GM21423 (cell line): ENCODE measurements around the gene EGR4.

ENCODE experiments used
- ATAC-seq: cut with Tn5 transposase; IDR thresholded peaks from one replicate; pipeline ENCODE4 v1.9.1; 2021; ENCODE audit warnings: mild to moderate bottlenecking, moderate library complexity; ENCODE audit not compliant: unreplicated experiment

EGR4 gene

DNA sequence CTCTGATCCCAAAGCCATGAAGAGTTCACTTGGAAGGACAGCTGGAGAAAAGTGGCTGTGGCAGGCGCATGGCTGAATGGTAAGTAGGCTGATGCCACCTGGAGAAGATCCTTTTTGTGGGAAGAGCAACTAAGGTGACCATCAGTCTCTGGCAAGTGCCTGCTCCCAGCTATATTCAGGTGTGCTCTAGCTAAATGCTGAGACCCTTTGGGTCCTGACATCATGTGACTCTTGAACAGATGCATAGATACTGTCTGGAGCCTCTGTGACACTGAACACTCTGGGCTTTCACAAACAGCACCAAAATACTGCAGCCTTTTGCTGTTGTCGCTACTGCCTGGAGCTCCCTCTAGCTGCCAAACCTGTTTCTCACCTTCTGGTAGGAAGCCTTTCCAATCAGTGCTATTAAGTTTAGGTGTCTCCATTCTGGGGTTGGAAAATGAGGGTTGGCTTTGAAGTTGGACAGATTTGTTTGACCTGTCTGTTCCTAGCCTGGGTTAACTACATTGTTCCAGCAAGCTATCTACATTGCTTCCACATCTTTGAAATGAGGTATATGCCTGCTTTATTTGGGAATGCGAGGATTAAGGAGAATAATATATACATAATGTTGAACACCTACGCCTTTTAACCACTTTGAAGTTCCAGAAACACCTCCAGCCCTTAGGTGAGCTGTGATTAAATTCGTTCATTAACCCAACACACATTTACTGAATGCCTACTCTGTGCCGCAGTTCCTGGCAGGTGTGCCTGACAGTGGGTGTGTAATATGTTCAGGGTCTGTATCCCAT lies 3.1 kb downstream of the EGR4 start:
- ATAC-seq, result no peak

DNA sequence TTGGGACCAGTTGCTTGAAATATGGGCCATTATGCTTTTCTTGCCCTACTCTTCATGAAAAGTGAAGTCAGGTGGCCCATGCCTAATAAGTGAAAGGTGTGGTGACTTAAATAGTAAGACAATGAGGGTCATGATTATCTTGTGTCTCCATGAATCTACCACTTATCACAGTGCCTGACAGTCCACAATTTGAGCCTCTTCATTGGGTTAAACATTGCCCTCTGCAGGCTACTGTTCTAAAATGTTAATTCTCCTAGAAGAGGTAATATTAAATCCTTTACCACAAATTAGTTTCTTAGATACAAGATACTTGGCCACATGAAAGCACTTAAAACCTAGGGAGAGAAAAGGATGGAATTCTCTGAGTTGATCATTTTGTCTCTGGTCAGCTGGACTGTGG lies 4.0 kb downstream of the EGR4 start:
- no peak for ATAC-seq

DNA sequence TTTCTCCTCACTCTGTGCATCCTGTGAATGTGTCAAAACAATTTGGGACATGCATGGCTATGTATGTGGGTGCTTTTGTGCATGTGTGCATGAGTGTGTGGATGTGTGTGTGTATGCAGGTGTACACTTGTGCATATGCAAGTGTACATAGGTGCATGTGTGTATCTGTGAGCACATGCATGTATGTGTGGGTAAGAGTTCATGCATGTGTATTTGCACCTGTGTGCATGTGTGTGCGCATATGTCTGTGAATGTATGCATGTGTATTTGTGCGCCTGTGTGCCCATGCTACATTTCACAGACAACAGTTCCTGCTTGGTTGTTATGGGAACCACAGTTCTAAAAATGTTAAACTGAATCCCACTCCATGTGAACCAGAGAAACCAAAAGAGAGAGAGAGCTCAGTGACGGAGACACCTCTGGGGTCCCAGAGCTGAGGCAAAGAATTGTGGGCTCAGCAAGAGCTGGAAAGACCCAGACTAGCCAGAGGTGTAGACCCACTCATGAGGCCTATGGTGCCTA lies 7.2 kb downstream of the EGR4 start:
- ATAC-seq, result no peak

DNA sequence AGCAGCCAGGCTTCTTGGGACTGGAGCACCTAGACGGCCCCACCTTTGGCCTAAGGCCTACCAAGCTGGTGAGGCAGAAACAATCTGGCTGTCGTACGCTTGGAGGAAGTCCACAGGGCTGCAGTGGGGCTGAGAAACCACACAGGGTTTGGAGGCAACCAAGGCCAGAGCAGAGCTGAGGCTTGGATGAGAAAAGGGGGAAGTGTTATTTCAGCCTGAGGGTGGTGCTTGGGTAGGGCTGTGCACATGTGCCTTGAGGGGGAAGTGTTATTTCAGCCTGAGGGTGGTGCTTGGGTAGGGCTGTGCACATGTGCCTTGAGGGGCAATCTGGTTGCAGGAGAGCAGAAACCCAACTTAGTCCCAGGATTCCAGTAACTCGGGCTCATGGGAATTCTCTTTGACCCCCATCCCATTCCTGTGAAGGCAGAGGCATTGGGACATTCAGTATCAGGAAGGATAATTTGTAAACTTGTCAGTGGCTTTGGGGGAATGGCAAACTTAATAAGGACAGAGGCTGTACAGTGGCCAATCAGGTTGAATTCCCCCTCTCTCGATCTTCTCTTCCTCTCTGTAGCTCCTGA lies 8.1 kb downstream of the EGR4 start:
- peak; percentile 60 for ATAC-seq

DNA sequence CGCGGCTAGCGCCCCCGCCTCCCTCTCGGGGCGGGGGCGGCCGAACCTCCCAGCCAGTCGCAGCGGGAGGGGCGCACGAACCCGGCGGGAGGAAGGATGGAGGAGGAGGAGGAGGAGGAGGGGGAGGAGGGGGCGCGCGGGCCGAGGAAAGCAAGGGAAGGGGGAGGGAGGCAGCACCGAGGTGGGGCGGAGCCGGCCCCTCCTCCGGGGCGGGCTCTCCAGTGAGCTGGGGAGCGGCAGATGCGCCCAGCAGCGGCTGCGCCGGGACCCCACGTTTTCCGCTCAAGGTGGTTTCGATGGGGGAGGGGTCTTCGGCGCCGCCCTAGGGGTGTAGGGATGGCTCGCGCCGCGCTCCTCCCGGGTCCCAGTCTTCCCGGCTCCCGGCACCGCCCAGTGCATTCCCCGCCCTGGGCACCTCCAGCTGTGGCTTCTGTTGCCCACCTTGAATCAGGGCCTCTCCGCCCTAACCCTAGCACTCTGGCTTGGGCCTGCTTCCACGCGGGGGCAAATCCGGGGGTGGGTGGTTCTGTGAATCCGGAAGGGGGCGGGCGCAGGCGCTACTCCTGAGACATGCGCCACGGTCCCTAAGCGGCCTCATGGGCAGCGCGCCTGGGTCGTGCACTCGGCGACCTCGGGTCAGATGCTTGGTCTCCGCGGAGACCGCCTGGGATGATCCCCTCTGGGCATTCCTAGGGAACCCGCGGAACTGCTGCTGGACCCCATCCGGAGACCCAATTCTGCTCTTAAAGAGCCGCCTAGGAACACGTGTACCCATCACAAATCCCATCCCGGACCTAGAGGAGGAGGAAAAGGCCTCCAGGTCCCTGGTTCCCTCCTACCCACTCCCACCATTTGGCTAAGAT lies 8.8 kb downstream of the EGR4 start, which contains the start of gene FBXO41:
Gene FBXO41, minus strand, starts transcription at position 183 of the 863 bp plus-strand sequence. CDS start 14,848 bp downstream, outside the sequence.
- ATAC-seq, result peak; percentile 68

DNA sequence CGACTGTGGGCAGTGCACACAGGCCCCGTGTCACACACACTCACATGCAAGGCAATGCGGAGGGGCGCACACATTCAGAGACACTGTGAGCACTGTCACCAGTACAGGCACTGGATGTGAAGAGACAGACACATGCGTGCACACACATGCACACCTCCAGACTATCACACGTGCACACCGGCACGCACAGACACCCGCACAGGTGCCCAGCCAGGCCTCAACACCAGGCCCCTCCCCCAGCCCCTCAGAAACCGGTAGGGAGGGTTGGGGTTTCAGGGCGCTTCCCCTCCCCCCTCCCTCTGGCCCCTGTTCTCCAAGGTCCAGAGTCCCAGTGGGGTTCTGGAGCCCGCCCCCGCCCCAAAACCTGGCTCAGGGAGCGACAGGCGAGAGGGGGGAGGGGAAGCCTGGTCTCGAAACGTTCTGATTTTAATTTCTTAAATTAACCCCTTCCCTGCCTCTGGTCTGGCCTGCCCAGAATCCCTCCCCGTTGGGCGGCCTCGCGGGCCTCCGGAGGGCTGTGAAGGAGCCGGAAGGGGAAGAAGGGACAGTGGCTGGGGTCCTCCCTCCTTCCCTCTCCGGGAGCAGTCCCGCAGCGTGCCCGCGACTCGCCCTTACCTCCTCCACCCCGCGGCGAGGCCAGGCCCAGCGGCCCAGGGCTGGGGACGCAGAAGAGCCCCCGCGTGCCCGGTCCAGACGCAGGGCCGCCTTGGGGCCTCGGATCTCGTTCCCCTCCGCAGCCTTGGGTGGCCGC lies 9.6 kb downstream of the EGR4 start:
- peak; percentile 6 for ATAC-seq

DNA sequence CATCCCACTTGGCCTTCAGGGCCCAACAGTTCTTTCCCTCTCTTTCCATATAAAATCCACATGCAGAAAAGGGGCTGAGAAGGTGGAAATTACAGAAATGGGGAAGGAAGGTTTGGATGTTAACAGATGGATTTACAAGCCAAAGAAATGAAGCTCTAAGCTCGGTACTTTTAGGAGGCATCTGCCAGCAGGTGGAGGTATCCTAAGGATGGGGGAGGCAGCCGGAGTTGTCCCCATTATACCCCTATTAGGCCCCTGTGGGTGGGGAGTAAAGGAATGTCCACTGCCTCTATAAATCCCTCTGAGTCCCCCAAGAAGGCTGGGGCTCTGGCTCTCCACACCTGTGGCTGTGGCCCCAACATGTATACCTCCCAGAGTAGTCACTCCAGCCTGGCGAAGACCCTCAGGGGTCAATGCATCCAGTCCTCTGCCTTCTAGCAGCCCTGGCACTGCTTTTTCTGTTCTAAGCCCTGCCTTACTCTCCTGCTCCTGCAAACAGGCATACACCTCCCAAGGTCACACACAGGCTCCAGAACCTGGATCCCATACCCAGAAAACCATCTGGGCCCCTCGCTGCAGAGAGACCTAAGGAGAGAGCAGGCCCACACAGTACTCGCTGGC lies 10.3 kb downstream of the EGR4 start:
- ATAC-seq, result no peak

DNA sequence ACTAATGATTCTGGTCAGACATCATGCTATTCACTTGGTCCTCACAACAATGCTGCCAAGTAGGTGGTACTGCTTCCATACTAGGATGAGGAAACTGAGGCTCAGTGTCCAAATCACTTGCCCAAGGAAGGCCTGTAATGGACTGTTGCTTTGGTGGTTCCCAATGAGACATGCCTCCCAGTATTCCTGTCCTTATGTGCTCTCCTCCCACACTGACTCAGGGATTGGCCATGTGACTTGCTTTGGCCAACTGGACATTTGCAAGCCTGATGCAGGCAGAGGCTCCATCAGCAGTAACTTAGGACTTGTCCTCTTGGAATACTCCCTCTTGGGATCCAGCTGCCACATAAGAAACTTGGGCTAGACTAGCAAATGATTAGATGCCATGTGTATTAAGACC lies 12.1 kb downstream of the EGR4 start:
- no peak for ATAC-seq

DNA sequence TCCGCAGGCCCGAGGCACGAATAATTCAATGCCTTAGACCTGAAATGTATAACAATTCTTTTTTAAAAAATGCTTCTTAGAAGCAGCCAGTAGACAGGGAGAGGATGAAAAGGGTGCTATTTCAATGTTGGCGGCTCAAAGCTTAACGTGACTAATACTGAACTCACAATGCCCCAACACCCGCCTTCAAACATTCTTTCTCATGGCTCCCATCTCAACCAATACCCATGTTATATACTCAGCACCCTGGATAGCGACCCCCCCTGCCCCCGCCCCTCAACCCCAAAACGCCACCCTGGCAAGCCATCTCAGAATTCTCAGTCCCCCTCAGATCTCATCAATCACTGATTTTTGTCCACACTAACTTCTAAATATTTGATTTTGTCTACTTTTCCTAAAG lies 13.5 kb downstream of the EGR4 start:
- no peak for ATAC-seq

DNA sequence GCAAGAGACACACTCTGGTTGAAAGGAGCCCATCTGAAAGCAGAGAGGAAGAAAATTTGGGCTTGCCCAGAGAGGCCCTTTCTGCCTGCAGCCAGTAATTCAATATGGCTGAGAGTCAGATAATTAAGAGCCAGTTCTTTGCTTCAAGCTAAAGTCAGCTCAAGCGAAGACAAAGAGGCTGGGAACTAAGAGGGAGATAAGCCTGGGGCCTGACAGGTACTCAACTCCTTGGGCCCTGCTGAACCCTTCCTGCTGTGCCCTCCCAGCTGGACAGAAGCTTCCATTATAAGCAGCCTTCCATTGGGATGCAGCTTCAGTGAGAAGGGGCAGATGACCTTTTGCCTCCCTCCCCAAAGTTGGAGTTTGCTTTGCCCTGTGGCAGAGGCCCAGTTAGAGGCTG lies 21.1 kb downstream of the EGR4 start:
- no peak for ATAC-seq

DNA sequence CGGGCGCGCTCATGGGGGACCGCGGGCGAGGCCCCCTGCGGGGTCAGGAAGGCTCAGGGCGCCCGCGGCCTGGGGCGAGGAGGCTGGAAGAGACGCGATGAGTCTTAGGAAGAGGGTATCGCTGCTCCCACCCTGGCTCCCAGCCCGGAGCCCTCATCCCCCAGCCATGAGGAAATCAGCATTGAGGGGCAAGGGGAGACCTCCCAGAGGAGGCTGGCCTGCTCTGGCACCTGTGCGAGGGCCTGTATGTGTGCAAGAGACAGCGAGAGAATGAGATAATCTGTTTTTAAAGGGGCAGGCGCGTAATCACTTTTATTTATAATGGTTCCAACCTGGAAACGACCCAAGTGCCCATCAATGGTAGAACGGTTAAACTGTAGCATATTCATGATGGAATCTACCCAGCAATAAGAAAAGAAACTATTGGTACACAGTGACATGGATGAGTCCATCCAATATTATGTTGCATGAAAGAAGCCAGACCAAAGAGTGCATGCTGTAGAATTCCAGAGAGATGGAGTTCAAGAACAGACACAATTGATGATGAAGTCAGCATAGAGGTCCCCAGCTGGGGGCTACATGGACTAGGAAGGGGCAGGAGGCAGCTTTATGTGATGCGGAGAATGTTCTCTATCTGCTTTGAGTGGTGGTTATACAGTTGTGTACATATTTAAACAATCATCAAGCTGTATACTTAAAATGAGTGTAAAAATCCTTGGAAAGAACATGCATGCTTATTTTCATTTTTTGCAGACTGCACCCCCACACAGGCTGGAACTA lies 23.5 kb downstream of the EGR4 start:
- ATAC-seq, result no peak

DNA sequence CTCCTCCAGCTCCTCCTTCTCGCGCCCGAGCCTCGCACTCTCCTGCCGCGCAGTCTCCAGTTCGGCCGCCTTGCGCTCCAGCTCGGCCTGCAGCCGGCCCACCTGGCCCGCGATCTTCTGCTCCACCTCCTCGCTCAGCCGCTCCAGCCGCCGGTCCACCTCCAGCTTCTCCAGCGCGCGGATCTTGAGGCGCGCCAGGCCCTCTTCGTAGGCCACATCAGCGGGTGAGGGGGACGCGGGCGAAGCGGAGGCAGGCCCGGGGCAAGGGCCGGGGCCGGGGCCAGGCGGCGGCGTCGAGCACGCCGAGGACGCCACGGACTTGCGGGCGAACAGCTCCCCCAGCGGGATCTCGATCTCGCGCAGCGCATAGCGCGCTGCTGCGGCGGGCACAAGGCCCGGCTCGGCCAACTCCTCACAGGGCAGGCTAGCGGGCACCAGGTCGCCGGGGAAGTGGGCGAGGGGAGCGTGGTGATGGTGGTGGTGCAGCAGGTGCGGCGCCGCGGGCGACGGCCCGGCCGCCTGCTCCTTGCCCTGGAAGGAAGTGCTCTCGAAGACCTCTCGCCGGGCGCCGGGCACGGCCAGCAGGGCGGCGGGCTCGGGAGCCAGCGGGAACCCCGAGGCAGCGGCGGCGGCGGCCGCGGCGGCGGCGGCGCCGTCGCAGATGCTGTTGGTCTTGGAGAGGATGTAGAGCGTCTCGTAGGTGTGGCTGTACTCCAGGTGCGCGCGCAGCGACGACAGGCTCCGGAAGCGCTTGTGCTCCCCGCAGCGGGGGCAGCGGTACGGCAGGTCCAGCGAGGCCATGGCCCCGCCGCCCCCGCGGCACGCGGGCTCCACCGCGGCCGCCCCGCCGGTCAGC lies 24.3 kb downstream of the EGR4 start:
- peak; percentile 65 for ATAC-seq

DNA sequence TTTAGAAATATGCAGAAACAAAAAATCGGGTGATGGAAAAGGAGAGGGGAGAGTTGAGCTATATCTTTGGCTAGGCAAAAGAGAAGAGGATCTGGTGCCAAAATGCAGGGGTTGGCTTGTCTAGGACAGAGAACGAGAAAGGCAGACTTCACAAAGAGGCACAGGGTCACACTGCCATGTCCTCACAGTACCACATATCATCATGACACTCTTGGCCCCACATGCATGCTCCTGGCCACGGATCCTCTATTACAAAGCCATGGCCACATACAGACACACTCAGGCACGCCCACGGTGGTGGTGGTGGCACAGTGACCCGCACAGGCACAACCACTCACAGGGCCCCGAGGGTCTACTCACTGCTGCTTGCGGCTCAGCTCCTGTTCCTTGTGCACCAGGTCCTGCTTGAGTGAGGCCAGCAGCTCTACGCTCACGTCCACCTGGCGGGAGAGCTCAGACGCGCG lies 24.9 kb downstream of the EGR4 start:
- ATAC-seq, result no peak

DNA sequence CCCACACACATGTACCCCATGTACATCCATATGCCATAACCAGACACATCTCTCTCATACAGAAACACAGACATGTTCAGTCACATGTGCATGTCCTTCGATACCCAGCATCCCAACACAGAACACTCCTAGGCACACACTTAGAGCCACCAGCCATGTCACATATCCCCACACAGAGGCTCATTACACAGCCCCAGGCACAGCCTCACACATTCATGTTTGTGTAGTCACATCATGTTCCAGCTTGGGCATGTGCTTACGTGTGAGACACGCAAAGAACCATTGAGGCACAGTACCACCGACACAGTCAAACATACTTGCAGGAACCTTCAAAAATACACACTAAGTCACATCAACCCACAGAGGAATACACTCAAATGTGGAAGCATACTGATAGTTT lies 26.3 kb downstream of the EGR4 start:
- no peak for ATAC-seq

DNA sequence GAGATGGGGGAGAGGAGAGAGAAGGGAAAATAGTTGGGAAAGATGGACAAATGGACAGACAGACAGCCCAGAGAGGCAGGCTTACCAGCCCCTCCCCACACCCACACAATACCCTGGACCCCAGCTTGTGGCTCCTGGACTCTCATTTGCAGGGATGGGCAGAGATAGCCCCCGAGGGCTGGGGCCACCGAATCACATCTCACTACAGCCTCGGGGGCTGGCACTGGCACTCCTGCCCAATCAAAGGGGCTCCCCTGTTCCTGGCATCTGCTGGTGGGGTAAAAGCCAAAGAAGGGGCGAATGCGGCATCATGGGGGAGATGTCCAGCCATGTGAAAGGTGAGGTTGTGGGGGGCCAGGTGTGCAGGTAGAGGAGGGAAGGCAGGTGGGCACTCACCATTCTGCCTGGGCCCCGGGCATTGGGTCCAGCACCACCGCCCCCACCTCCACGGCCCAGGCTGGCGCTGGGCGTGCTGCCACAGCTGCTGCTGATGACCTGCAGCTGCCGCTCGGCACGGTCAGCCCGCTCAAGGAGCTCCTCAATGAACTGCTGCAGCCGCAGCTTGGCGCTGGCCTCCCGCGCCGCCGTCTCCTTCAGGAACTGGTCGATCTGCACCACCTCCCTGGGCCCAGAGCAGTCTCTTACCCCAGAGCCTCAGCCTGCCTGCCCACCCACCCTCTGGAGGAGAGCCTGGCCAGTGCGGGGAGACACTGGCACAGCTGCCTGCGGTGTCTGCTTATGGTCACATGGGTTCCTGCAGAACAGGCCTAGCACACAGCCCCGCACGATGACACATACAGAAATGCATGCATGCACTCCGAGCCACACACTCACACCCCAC lies 27.1 kb downstream of the EGR4 start:
- no peak for ATAC-seq

DNA sequence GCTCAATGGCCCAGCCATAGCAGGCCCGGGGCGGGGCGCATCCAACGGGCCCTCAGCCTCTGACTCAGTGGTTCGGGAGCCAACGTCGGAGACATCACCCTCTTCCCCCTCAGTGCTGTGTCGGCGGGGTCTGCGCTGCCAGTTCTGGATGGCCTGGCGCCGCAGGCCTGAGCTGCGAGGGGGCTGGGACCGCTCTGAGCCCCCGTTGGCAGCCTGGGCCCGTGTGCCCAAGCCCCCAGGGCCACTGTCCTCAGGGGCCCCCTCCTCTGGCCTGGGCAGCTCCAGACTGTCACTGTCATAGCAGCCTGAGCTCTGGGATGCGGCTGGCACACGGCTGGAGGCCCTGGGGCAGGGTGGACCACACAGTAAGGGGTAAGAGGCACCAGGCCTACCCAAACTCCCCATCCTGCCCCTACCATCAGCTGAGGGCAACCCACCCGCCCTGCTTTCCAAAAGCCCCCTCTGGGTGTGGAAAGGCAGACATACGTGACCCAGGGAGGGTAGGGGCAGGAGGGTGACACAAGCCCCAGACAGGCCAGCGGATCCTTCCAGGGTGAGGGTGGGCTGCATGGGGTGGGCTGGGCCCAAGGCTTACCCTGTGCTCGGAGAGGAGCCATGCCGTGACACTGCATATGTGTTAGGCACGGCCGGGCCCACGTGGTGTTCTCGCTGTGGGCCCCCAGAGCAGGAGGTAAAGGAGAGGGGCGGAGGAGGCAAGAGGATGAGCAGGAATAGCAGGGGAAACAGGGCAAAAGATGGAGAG lies 27.9 kb downstream of the EGR4 start:
- ATAC-seq, result no peak

DNA sequence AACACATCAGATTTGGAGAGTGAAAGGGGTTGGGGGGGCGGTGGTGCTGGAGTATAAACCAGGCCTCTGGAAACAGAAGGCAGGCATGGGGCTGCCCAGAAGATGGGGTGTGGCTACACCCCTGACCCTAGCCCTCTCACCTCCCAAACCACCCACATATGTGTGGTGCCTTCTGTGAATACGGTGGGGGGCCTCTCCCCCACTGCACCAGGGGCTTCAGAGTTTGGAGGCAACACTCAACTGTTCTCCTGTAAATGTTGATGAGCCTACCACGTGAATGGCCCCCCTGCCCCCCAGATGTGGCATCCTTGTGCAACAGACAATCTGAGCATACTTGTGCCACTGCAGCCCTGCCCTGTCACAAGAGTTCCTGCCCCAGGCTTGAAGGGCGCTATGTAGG lies 28.6 kb downstream of the EGR4 start:
- ATAC-seq, result no peak
